CD4-positive, alpha-beta T cell (primary cell): ENCODE measurements around the gene MYOD1. TPM values are rescaled to one million over a fixed set of nuclear protein-coding genes. Genes with fewer than 3 reads are reported as not detected.

Experiments
- ATAC-seq: fragments of 200-7000 bp; cut with Tn5 transposase; one replicate; pipeline ENCODE4 v1.10.0; 2022; ENCODE audit warnings: mild to moderate bottlenecking; ENCODE audit not compliant: poor library complexity
- CTCF ChIA-PET: fragments of 350-600 bp; sonication (Branson Sonifier 250); formaldehyde crosslinking; loops from one replicate; lab custom pipeline; 2021; ENCODE audit warnings: antibody characterized with exemption, inconsistent platforms; lab: Charles Lee
- POLR2A ChIA-PET: fragments of 350-600 bp; sonication (Branson Sonifier 250); formaldehyde crosslinking; loops from one replicate; lab custom pipeline; 2021; ENCODE audit warnings: antibody characterized with exemption, inconsistent platforms; lab: Charles Lee
- DNase-seq, 14 experiments: peaks; one replicate each; pipeline ENCODE4 v3.0.0-alpha.2; 2013 to 2020; ENCODE audit warnings: mixed read lengths in 2 of 14
- H3K27ac ChIP-seq, 2 donors: one replicate each; pipeline versions ENCODE4 v1.5.1 to v1.7.0; 2013; ENCODE audit warnings: low read length in 2 of 2, low read depth in 1 of 2, mild to moderate bottlenecking in 1 of 2
- H3K27me3 ChIP-seq, 2 experiments: 1 replicate in 1 of 2; 2 replicates in 1 of 2; pipeline versions ENCODE4 v1.6.1 to v1.7.0; 2013; ENCODE audit warnings: low read length in 2 of 2, control low read depth in 1 of 2, mild to moderate bottlenecking in 1 of 2, moderate library complexity in 1 of 2; ENCODE audit not compliant: insufficient read depth in 2 of 2, control insufficient read depth in 1 of 2
- H3K36me3 ChIP-seq: one replicate; pipeline ENCODE4 v1.6.1; 2013; ENCODE audit warnings: low read length, control low read depth; ENCODE audit not compliant: insufficient read depth
- H3K4me1 ChIP-seq: one replicate; pipeline ENCODE4 v1.6.1; 2013; ENCODE audit warnings: low read length, control low read depth; ENCODE audit not compliant: insufficient read depth
- H3K4me3 ChIP-seq: one replicate; pipeline ENCODE4 v1.5.1; 2013; ENCODE audit warnings: mild to moderate bottlenecking, low read length, moderate library complexity
- H3K9me3 ChIP-seq, 2 experiments: 1 replicate in 1 of 2; 2 replicates in 1 of 2; pipeline versions ENCODE4 v1.6.1 to v1.7.0; 2013; ENCODE audit warnings: low read length in 2 of 2, mild to moderate bottlenecking in 2 of 2, control low read depth in 1 of 2, moderate library complexity in 1 of 2; ENCODE audit not compliant: control insufficient read depth in 1 of 2, insufficient read depth in 1 of 2
- H3K27ac Mint-ChIP-seq: one replicate; pipeline ENCODE4 v1.8.0; 2020; ENCODE audit warnings: mixed read lengths
- H3K27me3 Mint-ChIP-seq: one replicate; pipeline ENCODE4 v1.8.0; 2021; ENCODE audit warnings: mixed read lengths
- H3K36me3 Mint-ChIP-seq: one replicate; pipeline ENCODE4 v1.8.0; 2021; ENCODE audit warnings: low read depth, mixed read lengths
- H3K4me1 Mint-ChIP-seq: one replicate; pipeline ENCODE4 v1.8.0; 2021; ENCODE audit warnings: low read depth, mixed read lengths
- H3K4me3 Mint-ChIP-seq: one replicate; pipeline ENCODE4 v1.8.0; 2020; ENCODE audit warnings: mild to moderate bottlenecking, mixed read lengths
- H3K9me3 Mint-ChIP-seq: one replicate; pipeline ENCODE4 v1.8.0; 2020; ENCODE audit warnings: mixed read lengths
- CTCF ChIP-seq: fragments of 200-600 bp; IDR thresholded peaks from one replicate; pipeline ENCODE4 v1.8.0; 2022; ENCODE audit warnings: antibody characterized with exemption, mild to moderate bottlenecking
- intact Hi-C, 2 experiments: fragments of 100-400 bp; cut with DNase I in 1 of 2; cut with micrococcal nuclease in 1 of 2; formaldehyde crosslinking; loops; one replicate each; pipeline versions ENCODE4 v1.15.1 to v1.9.0; 2023 to 2025; cut with DNase I, micrococcal nuclease
- total RNA-seq, 174 experiments: library from RNA in 2 of 174; stranded (reverse) in 2 of 174; gene quantifications; one replicate each; pipeline ENCODE4 v1.2.3 and lab custom pipeline; 2021 to 2026

Gene MYOD1
- total RNA-seq, 2 experiments from 2014 or later, result not detected

GRCh38 chr11:17751558-17751957, 32.2 kb downstream of the MYOD1 start:
- no peak for ATAC-seq
- ChIA-PET POLR2A (no interaction called here), CTCF (no interaction called here)

GRCh38 chr11:17752144-17752543, 32.8 kb downstream of the MYOD1 start:
- intact Hi-C loops, result no loop called here
- no peaks in the 10 kb centered on the region for H3K4me1 Mint-ChIP-seq
- Histone ChIP-seq H3K36me3 (no peaks in the 10 kb centered on the region), H3K9me3 (no peaks in the 10 kb centered on the region), H3K27ac (no peak overlapping the region), H3K27me3 (no peaks in the 10 kb centered on the region), H3K4me1 (no peaks in the 10 kb centered on the region), H3K4me3 (no peak overlapping the region)
- peaks cover 20% of the 10 kb centered on the region for H3K27me3 Mint-ChIP-seq
- ChIA-PET CTCF (no interaction called here), POLR2A (no interaction called here)
- no peak for TF ChIP-seq CTCF
- H3K27ac Mint-ChIP-seq, result no peak overlapping the region
- no peak overlapping the region for H3K4me3 Mint-ChIP-seq
- no peaks in the 10 kb centered on the region for H3K9me3 Mint-ChIP-seq
- DNase-seq (no peak), ATAC-seq (no peak)
- H3K36me3 Mint-ChIP-seq, result no peaks in the 10 kb centered on the region

More at GRCh38 chr11:17751558-17751957, 32.2 kb downstream of the MYOD1 start:
- no peaks in the 10 kb centered on the region for H3K36me3 ChIP-seq
- no peak for TF ChIP-seq CTCF
- H3K4me1 Mint-ChIP-seq, result no peaks in the 10 kb centered on the region
- H3K4me3 Mint-ChIP-seq, result no peak overlapping the region
- peaks cover 20% of the 10 kb centered on the region for H3K27me3 Mint-ChIP-seq
- no peak for DNase-seq
- no peak overlapping the region for H3K4me3 ChIP-seq
- no peaks in the 10 kb centered on the region for H3K9me3 Mint-ChIP-seq
- intact Hi-C loops, result no loop called here
- H3K27me3 ChIP-seq, result peaks cover 0 to 3% of the 10 kb centered on the region in 2 experiments
- no peak overlapping the region for H3K27ac Mint-ChIP-seq
- H3K27ac ChIP-seq, result no peak overlapping the region
- H3K9me3 ChIP-seq, result no peaks in the 10 kb centered on the region
- no peaks in the 10 kb centered on the region for H3K36me3 Mint-ChIP-seq
- H3K4me1 ChIP-seq, result no peaks in the 10 kb centered on the region

GRCh38 chr11:17753153-17753552, 33.8 kb downstream of the MYOD1 start:
- Mint-ChIP-seq H3K4me3 (no peak overlapping the region), H3K4me1 (no peaks in the 10 kb centered on the region), H3K36me3 (no peaks in the 10 kb centered on the region), H3K27ac (no peak overlapping the region), H3K9me3 (no peaks in the 10 kb centered on the region), H3K27me3 (peaks cover 14% of the 10 kb centered on the region)
- POLR2A ChIA-PET, result no interaction called here
- CTCF ChIA-PET, result no interaction called here
- Histone ChIP-seq H3K4me3 (no peak overlapping the region), H3K4me1 (no peaks in the 10 kb centered on the region), H3K27me3 (no peaks in the 10 kb centered on the region), H3K9me3 (no peaks in the 10 kb centered on the region), H3K27ac (no peak overlapping the region), H3K36me3 (no peaks in the 10 kb centered on the region)
- ATAC-seq (no peak), DNase-seq (no peak)
- no peak for TF ChIP-seq CTCF
- intact Hi-C loops, result no loop called here
